ENCODE results near the gene ZSCAN5A.
"Not testable (repeated sequence)": the region's sequence is repeated elsewhere in the genome, so short reads cannot be mapped to it uniquely, and the experiment has no call there.

GRCh38 chr19:56221442-56221841 is 93.2 kb downstream of the ZSCAN5A start:
- TF ChIP-seq CTCF (IDR thresholded peaks at IDR 0.05); EZH2 (IDR thresholded peaks at IDR 0.05; ENCODE audit: borderline replicate concordance, insufficient read depth, low read depth, low read length, poor library complexity, severe bottlenecking): not testable (repeated sequence)

All from B cell (primary cell).